H54 (cell line): ENCODE results near the gene REX1BD.

Source experiments
- DNase-seq: peaks from one replicate; pipeline ENCODE4 v3.0.0; 2011; ENCODE audit warnings: low spot score, mixed read lengths; ENCODE audit not compliant: insufficient read length
- FAIRE-seq: peaks from 3 replicates; lab custom pipeline; 2011; peaks lifted over from hg19 to GRCh38; lab: Jason Lieb, UNC
- POLR2A ChIP-seq: IDR thresholded peaks from 2 replicates; pipeline ENCODE4 v1.6.1; 2011; ENCODE audit warnings: low read depth, mild to moderate bottlenecking, low read length

Gene REX1BD

DNA sequence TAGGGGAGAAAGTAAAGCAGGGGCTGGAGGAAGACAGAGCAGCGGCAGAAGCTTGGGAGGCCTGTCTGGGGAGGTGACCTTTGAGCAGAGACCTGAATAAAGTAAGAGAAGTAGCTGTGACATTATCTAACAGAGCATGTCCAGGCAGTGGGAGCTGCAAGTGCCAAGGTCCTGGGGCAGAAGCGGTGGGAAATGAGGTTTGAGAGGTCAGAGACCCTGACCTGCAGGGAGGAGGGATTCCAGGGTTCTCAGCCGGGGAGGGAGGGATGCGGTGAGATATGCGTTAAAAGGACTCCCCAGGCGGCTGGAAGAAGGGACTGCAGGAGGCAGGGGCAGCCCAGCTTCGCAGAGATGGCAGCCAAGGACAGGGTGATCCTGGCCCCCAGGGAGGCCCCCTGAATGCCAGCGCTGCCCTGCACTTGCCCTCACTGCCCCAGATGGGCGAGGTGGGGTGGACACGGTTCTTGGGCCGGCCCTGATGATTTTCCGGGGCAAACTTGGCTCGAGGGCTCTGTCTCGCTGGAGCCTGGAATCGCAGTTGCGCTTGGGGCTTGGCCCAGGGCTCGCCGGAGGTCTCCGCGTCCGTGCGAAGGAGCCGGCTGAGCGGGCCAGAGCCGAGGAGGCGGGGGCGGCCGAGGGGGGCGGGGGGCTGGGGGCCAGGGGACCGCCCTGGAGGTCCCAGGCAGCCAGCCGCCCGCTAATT lies 14.8 kb downstream of the REX1BD start:
- DNase-seq = no peak
- no peak for TF ChIP-seq POLR2A
- FAIRE-seq = no peak

DNA sequence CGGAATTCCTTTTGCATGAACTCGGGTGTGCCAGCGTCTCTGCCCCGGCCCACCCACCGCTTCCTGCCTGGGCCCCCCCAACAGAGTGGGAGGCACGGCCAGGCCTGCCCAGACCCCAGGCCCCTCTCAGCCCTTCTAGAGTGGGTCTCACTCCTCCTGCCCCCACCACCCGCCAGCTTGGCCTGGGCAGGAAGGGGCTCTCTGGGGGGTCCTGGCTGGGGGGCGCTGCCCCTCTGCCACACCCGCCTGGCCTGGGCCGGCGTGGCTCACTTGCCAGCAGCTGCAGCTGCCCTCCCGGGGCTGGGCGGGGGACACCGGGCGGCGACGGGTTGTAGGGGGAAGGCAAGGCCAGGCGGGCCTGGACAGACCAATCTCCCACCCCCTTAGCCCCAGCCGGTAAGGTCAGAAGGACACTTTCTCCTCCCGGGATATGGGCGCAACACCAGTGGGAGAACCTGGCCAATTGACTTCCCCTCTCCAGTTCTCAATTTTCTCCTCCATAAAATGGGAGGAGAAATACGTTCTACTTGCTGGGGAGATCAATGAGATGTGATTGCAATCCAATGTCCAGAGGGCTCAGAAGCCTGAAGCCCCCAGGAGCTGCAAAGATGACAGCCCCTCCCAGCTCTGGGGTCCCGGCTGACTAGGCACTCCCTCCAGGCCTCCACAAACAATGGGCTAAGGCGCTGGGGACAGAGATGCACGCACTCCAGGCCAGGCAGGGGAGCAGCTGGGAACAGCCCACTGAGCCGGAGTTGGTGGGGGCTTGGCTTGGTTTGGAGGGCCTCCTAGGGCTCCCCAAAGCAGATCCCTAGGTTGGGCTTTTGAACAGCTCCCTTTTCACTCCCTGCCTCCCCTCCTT lies 15.6 kb downstream of the REX1BD start:
- FAIRE-seq (no peak), DNase-seq (no peak)
- no peak for TF ChIP-seq POLR2A

DNA sequence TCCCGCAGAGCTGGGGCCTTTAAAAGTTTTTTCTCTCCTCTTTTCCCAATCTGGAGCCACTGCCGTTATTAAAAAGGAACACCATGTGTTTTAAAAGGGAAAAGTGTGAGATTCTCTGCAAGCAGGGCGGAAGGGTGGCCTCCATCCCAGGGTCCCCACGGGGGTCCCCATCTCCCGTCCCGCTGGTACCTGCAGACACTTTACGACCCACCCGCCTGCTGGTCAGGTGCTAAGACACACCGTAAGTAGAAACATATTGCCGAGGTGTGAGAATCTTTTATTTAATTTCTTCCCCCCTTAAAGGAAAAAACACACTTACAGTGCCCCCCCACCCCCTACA lies 16.2 kb downstream of the REX1BD start:
- no peak for TF ChIP-seq POLR2A
- FAIRE-seq = no peak

DNA sequence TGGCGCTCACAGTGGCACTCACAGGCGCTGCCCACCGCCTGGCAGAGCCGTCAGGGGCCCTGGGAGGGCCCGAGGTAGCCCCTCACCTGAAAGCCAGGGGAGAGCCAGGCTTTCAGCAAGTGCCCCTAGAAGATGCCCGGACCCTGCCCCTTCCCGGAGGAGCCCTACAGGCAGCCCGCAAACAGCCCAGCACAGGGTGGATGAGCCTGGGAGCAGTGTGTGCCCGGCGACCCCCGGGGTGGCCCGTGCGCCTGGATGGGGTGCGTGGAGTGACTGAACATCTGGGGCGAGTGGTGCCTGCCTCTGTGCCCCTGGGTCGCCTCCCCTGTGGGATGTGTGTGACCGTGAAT lies 16.6 kb downstream of the REX1BD start:
- no peak for TF ChIP-seq POLR2A
- FAIRE-seq = no peak
- DNase-seq = no peak

More for the DNA sequence above, 16.2 kb downstream of the REX1BD start:
- no peak for DNase-seq

DNA sequence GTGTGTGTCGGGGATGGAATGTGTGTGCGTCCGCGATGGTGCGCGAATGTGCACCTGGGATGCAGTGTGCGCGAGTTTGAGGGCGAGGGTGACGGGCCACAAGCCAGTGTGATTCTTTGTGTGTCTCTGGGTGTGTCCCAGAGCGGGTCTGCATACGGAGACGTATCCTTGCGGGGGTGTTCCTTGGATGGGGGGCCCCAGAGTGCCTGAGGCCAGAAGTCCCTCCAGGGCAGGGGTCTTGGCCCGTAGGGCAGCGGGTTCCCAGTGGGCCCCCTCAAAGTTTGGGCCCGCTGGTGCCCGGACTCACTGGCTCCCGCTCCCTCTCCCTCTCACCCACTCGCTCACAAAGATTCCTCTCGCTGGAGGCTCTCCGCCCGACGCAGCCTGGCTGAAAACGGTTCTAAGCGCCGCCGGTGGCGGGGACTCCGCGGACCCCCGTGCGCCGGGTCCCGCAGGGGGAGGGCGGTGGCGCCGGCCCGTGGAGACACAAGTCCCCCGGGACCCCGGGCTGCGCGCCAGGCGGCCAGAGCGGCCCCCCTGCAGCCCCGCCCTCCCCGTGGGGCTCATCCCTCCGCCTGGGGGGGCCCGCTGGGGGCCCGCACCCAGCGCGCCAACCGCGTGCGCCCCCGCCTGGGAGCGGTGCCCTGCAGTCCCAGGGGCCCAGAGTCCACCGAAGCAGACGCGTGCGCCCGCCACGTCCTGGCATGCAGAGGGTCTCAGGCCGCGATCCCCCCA lies 17.1 kb downstream of the REX1BD start:
- DNase-seq (no peak), FAIRE-seq (no peak)
- TF ChIP-seq POLR2A = no peak

DNA sequence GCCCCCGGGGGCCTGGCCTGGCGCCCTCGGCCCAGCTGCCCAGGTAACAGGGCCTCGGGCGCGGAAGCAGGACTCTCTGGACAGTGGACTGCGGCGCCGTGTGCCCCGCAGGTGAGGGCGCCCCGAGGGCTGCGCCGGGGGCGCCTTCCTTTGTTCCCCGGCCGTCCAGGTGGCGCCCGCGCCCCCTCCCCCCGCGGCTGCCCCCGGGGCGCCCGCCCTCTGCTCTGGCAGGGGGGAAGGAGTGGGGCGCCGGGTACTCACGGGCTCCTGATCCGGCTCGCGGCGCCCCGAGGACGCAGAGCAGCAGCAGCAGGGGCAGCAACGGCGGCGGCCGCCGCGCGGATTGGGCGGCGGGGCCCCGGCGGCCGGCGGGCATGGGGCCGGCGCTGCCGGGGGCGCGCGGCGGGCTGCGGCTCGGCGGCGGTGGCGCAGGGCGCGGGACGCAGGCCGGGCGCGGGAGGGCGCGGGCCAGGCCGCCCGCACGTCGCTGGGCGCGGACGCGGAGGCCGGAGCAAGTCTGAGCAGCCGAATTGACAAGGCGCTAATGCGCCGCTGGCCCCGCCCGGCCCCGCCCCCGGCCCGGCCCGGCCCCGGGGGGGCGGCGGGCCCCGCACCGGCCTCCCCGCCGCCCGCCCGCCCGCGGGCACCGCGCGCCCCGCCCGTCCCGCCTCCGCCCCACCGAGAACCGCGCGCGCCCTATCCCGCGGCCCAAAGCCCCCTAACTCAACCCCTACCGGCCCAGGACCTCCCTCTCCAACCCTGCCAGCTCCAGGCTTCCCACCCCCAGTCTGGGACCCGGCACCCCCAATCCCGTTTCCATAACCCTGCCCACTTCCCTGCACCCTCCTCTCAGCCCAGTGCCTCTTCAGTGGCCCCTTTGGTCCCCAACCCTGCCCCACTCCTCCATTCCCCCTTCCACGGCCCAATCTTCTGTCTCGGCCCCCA lies 18.0 kb downstream of the REX1BD start, which contains the start of gene CRLF1:
Gene CRLF1 (minus strand): TSS at position 519 of the 945 bp plus-strand sequence. CDS start 143 bp downstream, at position 376.
- DNase-seq = no peak
- no peak for TF ChIP-seq POLR2A
- FAIRE-seq = no peak

DNA sequence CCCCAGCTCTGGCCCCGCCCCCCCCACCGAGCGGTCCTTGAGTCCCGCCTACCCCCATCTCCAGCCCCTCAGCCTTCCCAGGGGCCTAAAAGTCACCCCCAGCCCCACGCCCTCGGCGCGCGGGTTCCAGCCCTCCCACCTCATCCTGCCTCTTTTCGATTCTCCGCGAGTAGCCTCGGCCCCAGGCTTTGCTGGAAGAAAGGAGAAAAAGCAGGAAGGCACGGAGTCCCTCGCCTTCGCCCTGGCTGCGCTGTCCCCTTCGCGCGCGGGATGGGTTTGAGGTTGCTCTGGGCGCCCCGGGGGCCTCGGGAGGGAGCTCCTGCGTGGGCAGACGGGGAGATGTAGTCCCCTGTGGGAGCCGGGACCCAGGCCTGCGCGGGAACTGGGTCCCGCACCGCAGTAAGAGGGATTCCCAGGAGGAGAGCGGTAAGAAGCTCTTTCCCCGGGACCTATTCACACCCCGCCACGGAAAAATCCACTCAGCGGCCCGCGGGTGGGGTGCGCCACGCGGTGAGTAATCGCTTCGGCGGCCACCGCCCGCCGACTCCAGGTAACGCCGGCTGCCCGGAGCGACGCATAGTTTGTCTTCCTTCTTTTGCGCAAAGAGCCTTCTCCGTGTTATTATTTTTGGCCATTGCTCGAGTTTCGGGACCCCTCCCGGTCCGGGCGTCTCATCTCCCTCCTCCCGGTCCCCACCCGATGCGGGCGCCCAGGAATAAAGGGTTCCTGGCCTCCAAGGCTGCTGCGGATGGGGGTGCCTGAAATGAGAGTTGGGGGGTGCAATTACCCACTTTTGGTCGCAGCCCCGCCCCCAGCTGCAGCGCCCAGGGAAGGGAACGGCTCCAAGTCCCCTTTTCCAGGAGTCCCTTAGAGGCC lies 18.9 kb downstream of the REX1BD start:
- no peak for FAIRE-seq
- DNase-seq = no peak
- no peak for TF ChIP-seq POLR2A

DNA sequence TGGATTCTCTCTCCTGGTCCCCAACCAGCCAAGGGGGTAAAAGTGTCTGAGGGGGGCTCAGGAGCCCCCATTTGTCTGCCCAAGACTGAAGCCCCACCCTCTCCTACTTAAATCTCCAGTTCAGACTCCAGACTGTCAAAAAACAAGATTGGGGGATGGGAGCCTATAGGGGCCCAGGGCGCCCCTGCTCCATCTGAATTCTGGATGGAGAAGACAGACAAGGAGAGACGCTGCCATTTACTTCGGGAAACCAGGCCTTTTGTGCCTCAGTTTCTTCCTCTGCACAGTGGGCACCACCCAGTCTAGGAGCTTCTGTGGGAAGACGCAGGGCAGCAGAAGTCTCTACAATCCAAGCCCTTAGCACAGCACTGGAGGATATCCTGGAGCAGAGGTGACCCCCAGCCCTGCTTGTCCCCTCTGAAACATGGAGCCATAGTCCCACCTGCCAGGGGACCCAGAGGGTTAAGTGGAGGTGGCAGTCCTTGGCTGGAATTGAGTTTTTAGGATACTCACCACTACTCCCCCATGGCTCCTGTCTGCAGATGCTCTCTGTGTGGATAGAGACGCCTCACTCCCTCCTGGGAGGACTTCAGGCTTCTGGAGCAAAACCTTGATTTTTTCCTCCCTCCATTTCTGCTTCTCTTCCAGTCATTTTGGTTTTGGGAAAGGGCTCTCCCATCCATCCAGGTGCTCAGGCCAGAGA lies 19.7 kb downstream of the REX1BD start:
- DNase-seq = no peak
- TF ChIP-seq POLR2A = no peak
- FAIRE-seq = no peak

DNA sequence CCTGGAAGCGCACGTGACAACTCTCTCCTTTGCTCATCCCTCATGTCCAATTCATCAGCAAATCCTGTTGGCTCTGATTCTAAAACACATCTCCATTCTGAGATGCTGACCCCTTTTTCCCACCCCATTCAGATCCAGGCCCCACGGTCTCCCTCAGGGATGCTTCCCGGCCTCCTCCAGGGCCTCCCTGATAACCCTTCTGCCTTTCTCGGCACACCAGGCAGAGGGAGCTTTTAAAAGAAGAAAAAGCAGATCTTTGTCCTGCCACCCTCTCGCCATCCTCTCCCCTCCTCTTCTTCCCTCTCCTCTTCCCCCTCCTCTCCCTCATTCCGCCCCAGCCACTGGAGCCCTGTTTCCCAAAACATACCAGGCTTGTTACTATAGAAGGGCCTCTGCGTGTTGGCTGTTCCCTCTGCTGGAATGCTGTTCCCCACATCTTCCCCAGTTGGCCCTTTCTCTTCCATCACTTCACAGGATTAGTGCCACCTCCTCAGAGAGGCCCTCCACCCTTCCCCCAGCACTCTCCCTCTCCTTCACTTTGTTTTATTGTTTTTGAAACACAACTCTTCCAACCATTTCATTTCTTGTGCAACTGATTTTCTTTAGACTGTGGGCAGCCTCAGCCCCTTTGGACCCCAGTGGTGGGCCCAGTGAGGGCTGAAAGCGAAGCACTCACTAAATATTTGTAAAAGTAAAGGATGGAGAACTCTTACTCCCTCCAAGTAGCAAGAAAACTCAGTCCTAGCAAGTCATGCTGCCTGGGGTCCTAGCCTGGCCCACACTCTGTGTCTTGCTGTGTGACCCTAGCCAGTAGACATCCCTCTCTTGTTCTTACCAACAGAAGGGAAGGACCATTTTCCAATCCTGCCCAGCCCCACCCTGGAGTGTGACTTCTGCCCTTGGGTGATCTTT lies 20.5 kb downstream of the REX1BD start:
- no peak for DNase-seq
- no peak for TF ChIP-seq POLR2A
- FAIRE-seq = no peak

DNA sequence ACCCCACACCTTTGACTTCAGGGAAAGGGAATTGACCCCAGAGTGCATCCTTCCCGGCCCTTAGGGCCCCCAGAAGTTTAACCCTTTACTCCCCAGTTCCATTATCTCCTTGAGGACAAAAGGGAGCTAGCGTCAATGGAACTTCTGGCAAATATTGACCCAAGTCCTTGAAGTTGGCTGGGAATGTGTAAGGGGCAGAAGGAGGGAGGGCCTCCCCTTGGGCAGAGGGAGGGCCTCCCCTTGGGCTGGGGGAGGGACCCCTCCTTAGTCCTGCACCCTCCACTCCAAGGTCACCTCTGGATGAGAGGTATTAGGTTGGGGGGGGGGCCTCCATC lies 21.1 kb downstream of the REX1BD start:
- FAIRE-seq (no peak), DNase-seq (no peak)
- TF ChIP-seq POLR2A = no peak

DNA sequence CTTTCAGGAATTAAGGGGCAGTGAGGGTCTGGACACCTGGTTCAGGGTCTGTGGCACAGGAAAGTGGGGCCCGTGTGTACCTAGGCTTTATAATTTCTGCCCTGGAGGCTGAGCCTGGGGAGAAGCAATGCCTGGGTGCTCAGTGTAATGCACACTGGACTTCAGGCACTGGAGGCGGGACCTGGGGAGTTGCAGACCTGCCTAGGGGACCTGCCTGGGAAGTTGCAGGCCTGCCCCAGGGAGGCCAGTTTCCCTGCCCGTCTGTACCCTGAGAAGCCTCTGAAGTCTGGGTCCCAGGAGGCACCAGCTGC lies 21.6 kb downstream of the REX1BD start:
- no peak for FAIRE-seq

More for the DNA sequence above, 21.6 kb downstream of the REX1BD start:
- no peak for TF ChIP-seq POLR2A
- DNase-seq = no peak
